ENCODE measurements around the gene IFIT1B. TPM values are rescaled to one million over a fixed set of nuclear protein-coding genes. Genes with fewer than 3 reads are reported as not detected.
A peak's percentile ranks its signal among the peaks of the same experiment; 100 is the strongest.

IFIT1B gene
- total RNA-seq, 2 donors from 2014 or later: not detected

DNA sequence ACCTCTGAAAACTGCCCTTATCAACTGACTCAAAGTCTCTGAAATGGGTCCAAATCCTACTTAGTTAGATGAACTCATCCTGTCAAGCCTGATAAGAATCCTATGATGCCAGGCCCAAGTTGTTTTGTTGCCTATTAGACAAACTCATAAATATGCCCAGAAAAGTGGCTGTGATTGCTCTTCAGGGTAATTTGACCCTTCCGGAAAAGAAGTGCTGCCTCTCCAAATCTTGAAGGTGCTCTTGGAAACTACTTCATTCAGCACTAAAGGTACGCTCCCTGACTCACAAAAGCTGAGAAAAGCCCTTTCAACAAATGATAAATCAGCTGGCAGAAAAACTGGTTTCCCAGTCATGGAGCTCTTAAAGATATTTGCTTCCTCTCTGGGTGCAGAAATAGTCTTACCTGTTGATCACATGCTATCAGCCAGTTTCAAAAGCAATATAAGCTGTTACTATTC, 43.2 kb downstream of the IFIT1B start:
- no peak for ATAC-seq (ENCODE audit: insufficient number of reproducible peaks, low FRiP score, low read depth)

DNA sequence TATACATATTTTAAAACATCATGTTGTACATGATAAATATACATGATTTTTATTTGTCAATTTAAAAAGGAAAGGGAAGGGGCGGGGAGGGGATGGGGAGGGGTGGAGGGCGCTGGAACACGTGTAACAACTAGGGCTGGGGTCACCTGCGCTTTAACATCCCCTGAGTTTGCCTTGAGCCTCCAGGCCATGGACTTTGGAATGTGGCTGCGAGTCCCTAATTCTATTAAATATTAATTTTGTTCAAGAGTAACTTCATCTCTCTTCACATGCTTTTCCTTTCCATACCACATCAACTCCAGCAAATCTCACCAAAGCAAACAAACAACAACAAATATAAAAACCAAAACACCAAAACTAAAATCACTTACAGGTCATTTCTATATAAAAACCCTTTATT, 47.1 kb downstream of the IFIT1B start:
- Histone ChIP-seq H3K4me3 (no peak overlapping the region), H3K27ac (no peak overlapping the region)

More for the DNA sequence above, 43.2 kb downstream of the IFIT1B start:
- Histone ChIP-seq H3K4me1 (ENCODE audit: control insufficient read depth in 1 of 2, low read depth in 2 of 2) (peaks cover 13 to 27% of the 10 kb centered on the region in 2 donors), H3K36me3 (peaks cover 4% of the 10 kb centered on the region), H3K9me3 (no peaks in the 10 kb centered on the region), H3K4me3 (no peak overlapping the region), H3K27me3 (replicated peaks; ENCODE audit: insufficient read depth) (no peaks in the 10 kb centered on the region), H3K27ac (no peak overlapping the region)
- no peak for DNase-seq (ENCODE audit: low spot score)
- TF ChIP-seq, protein P1, sequence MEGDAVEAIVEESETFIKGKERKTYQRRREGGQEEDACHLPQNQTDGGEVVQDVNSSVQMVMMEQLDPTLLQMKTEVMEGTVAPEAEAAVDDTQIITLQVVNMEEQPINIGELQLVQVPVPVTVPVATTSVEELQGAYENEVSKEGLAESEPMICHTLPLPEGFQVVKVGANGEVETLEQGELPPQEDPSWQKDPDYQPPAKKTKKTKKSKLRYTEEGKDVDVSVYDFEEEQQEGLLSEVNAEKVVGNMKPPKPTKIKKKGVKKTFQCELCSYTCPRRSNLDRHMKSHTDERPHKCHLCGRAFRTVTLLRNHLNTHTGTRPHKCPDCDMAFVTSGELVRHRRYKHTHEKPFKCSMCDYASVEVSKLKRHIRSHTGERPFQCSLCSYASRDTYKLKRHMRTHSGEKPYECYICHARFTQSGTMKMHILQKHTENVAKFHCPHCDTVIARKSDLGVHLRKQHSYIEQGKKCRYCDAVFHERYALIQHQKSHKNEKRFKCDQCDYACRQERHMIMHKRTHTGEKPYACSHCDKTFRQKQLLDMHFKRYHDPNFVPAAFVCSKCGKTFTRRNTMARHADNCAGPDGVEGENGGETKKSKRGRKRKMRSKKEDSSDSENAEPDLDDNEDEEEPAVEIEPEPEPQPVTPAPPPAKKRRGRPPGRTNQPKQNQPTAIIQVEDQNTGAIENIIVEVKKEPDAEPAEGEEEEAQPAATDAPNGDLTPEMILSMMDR (IDR thresholded peaks at IDR 0.05): no peak

DNA sequence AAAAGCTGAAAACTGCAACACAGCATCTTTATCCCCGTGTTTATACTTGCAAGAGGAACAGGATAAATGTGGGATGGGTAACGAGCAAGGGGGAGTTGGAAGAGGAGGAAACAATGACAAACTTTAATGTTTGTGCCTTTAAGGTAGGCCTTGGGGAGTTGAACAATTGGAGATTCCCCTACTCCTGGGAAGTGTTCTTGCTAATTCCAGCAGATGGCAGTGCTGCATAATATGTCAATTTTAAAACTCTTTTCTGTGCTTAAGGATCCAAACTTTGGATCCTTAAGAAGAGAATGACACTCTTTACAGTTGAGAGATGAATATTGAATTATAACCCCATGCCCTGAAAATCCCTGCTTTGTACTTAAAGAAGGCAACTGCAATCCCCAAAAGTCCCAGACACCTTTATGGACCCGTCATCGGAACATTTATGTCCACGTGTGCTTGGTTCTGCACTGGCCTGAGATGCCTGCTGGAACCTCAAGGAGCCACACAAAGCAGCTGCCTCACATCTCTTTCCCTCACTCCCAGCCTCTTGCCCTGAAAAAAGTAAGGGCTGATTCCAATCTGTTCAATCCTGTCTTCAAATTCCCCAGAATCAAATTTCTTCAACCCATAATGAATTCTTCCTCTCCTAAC, 48.5 kb downstream of the IFIT1B start:
- H3K36me3 ChIP-seq: no peaks in the 10 kb centered on the region
- ATAC-seq (ENCODE audit: insufficient number of reproducible peaks, low FRiP score, low read depth) (peak; percentile 40), DNase-seq (ENCODE audit: low spot score) (no peak)
- H3K4me1 ChIP-seq (ENCODE audit: control insufficient read depth in 1 of 2, low read depth in 2 of 2): no peaks in the 10 kb centered on the region
- H3K4me3 ChIP-seq: no peak overlapping the region
- H3K27ac ChIP-seq: no peak overlapping the region
- H3K27me3 ChIP-seq (replicated peaks; ENCODE audit: insufficient read depth): no peaks in the 10 kb centered on the region
- H3K9me3 ChIP-seq: no peaks in the 10 kb centered on the region
- TF ChIP-seq, protein P1 (IDR thresholded peaks at IDR 0.05): peak; percentile 82

More for the DNA sequence above, 47.1 kb downstream of the IFIT1B start:
- ATAC-seq (ENCODE audit: insufficient number of reproducible peaks, low FRiP score, low read depth) (no peak), DNase-seq (ENCODE audit: low spot score) (no peak)
- H3K27me3 ChIP-seq (replicated peaks; ENCODE audit: insufficient read depth): no peaks in the 10 kb centered on the region
- no peaks in the 10 kb centered on the region for H3K9me3 ChIP-seq
- H3K4me1 ChIP-seq (ENCODE audit: control insufficient read depth in 1 of 2, low read depth in 2 of 2): no peaks in the 10 kb centered on the region
- peaks cover 4% of the 10 kb centered on the region for H3K36me3 ChIP-seq
- TF ChIP-seq, protein P1 (IDR thresholded peaks at IDR 0.05): no peak

DNA sequence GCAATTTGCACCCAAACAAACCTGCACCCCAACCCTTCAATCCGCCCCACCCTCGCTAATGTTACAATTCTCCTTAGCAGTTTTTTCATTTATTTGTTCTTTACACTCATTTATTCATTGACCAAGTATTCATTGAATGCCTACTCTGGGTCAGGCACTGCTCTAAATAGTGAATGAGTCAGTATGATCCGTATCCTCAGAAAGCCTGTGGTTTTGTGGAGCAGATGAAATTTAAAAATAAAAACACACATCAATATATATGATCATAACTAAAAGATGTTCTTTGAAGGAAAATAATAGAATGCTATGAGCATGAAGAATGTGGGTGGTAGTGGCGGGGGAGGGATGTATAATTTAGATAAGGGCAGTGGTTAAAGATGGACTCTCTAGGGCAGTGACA, 49.8 kb downstream of the IFIT1B start:
- TF ChIP-seq, protein P1 (IDR thresholded peaks at IDR 0.05): no peak
- no peaks in the 10 kb centered on the region for H3K36me3 ChIP-seq
- ATAC-seq (ENCODE audit: insufficient number of reproducible peaks, low FRiP score, low read depth) (no peak), DNase-seq (ENCODE audit: low spot score) (no peak)
- H3K9me3 ChIP-seq: no peaks in the 10 kb centered on the region
- no peak overlapping the region for H3K27ac ChIP-seq
- H3K4me3 ChIP-seq: no peak overlapping the region
- no peaks in the 10 kb centered on the region for H3K27me3 ChIP-seq (replicated peaks; ENCODE audit: insufficient read depth)
- H3K4me1 ChIP-seq (ENCODE audit: control insufficient read depth in 1 of 2, low read depth in 2 of 2): no peaks in the 10 kb centered on the region

GRCh38 chr10:89428877-89429276, 51.0 kb downstream of the IFIT1B start:
- no peaks in the 10 kb centered on the region for H3K36me3 ChIP-seq
- no peaks in the 10 kb centered on the region for H3K27me3 ChIP-seq (replicated peaks; ENCODE audit: insufficient read depth)
- H3K9me3 ChIP-seq: no peaks in the 10 kb centered on the region
- no peaks in the 10 kb centered on the region for H3K4me1 ChIP-seq (ENCODE audit: control insufficient read depth in 1 of 2, low read depth in 2 of 2)
- ATAC-seq (ENCODE audit: insufficient number of reproducible peaks, low FRiP score, low read depth) (no peak), DNase-seq (ENCODE audit: low spot score) (no peak)
- TF ChIP-seq, protein P1 (IDR thresholded peaks at IDR 0.05): no peak
- H3K27ac ChIP-seq: no peak overlapping the region
- H3K4me3 ChIP-seq: no peak overlapping the region

All from thoracic aorta (tissue), 2 donors.